WTC11 (cell line): ENCODE data around the gene PAIP1. TPM values are rescaled to one million over a fixed set of nuclear protein-coding genes. Genes with fewer than 3 reads are reported as not detected.
A peak's percentile ranks its signal among the peaks of the same experiment; 100 is the strongest.

Source experiments
- ATAC-seq: fragments of 200-7000 bp; cut with Tn5 transposase; 2 replicates; pipeline ENCODE4 v1.10.0; 2021; ENCODE audit warnings: mild to moderate bottlenecking, moderate library complexity
- CTCF ChIA-PET: fragments of 300-600 bp; sonication (Branson Sonifier 250); formaldehyde crosslinking; loops from one replicate; lab custom pipeline; 2021; ENCODE audit warnings: antibody characterized with exemption; lab: Charles Lee
- POLR2A ChIA-PET: fragments of 350-600 bp; sonication (Branson Sonifier 250); formaldehyde crosslinking; loops from one replicate; lab custom pipeline; 2021; ENCODE audit warnings: antibody characterized with exemption; lab: Charles Lee
- DNase-seq: peaks from one replicate; pipeline ENCODE4 v3.0.0; 2021; ENCODE audit warnings: low spot score
- H3K27ac Mint-ChIP-seq: 2 replicates; pipeline ENCODE4 v1.8.0; 2021; ENCODE audit warnings: mixed read lengths
- H3K27me3 Mint-ChIP-seq: 2 replicates; pipeline ENCODE4 v1.8.0; 2021; ENCODE audit warnings: low read depth, mild to moderate bottlenecking, moderate library complexity, mixed read lengths
- H3K36me3 Mint-ChIP-seq: 2 replicates; pipeline ENCODE4 v1.8.0; 2021; ENCODE audit warnings: mixed read lengths
- H3K4me1 Mint-ChIP-seq: 2 replicates; pipeline ENCODE4 v1.8.0; 2022; ENCODE audit warnings: mixed read lengths
- H3K4me3 Mint-ChIP-seq: 2 replicates; pipeline ENCODE4 v1.8.0; 2021; ENCODE audit warnings: mild to moderate bottlenecking, moderate library complexity, mixed read lengths
- H3K9me3 Mint-ChIP-seq: 2 replicates; pipeline ENCODE4 v1.8.0; 2021; ENCODE audit warnings: mixed read lengths
- CBFB ChIP-seq: sonication (generic); formaldehyde crosslinking; IDR thresholded peaks from 2 replicates; pipeline ENCODE4 v1.8.1; 2022; ENCODE audit warnings: mild to moderate bottlenecking, low read depth, missing genetic modification reagents
- CREM ChIP-seq: sonication (generic); formaldehyde crosslinking; IDR thresholded peaks from 2 replicates; pipeline ENCODE4 v1.8.1; 2022; ENCODE audit warnings: mild to moderate bottlenecking, missing genetic modification reagents, moderate library complexity
- E2F5 ChIP-seq: sonication (generic); formaldehyde crosslinking; IDR thresholded peaks from 2 replicates; pipeline ENCODE4 v1.8.1; 2022; ENCODE audit warnings: mild to moderate bottlenecking, moderate library complexity, missing genetic modification reagents
- FOXJ3 ChIP-seq: sonication (generic); formaldehyde crosslinking; IDR thresholded peaks from 2 replicates; pipeline ENCODE4 v1.9.0; 2021; ENCODE audit warnings: missing genetic modification reagents, mild to moderate bottlenecking, borderline replicate concordance
- FOXK1 ChIP-seq: sonication (generic); formaldehyde crosslinking; IDR thresholded peaks from 2 replicates; pipeline ENCODE4 v1.8.0; 2022; ENCODE audit warnings: mild to moderate bottlenecking, moderate library complexity, missing genetic modification reagents
- GTF2I ChIP-seq: fragments of 250-450 bp; sonication (Bioruptor Pico); conservative IDR thresholded peaks from 2 replicates; pipeline ENCODE4 v1.4.0; 2021; ENCODE audit warnings: mild to moderate bottlenecking
- HMGA2 ChIP-seq: fragments of 250-450 bp; sonication (Bioruptor Pico); IDR thresholded peaks from 2 replicates; pipeline ENCODE4 v1.4.0; 2021; ENCODE audit warnings: mild to moderate bottlenecking, moderate library complexity
- MAX ChIP-seq: sonication (generic); formaldehyde crosslinking; IDR thresholded peaks from 2 replicates; pipeline ENCODE4 v1.8.0; 2022; ENCODE audit warnings: mild to moderate bottlenecking, missing genetic modification reagents
- NFATC4 ChIP-seq: fragments of 250-450 bp; sonication (Bioruptor Pico); IDR thresholded peaks from 2 replicates; pipeline ENCODE4 v1.9.0; 2021; ENCODE audit warnings: mild to moderate bottlenecking
- NR1H2 ChIP-seq: sonication (generic); formaldehyde crosslinking; IDR thresholded peaks from 2 replicates; pipeline ENCODE4 v1.9.0; 2021; ENCODE audit warnings: mild to moderate bottlenecking, moderate library complexity, missing genetic modification reagents
- SMAD4 ChIP-seq: sonication (generic); formaldehyde crosslinking; IDR thresholded peaks from 2 replicates; pipeline ENCODE4 v1.8.0; 2022; ENCODE audit warnings: mild to moderate bottlenecking, missing genetic modification reagents
- SOX15 ChIP-seq: fragments of 250-450 bp; sonication (Bioruptor Pico); IDR thresholded peaks from 2 replicates; pipeline ENCODE4 v1.9.0; 2021; ENCODE audit warnings: mild to moderate bottlenecking
- TEAD4 ChIP-seq: sonication (generic); formaldehyde crosslinking; IDR thresholded peaks from 2 replicates; pipeline ENCODE4 v1.8.0; 2022; ENCODE audit warnings: mild to moderate bottlenecking, missing genetic modification reagents
- TP53 ChIP-seq: sonication (generic); formaldehyde crosslinking; IDR thresholded peaks from 2 replicates; pipeline ENCODE4 v1.8.1; 2023; ENCODE audit warnings: mild to moderate bottlenecking, missing genetic modification reagents
- ZNF512 ChIP-seq: sonication (generic); formaldehyde crosslinking; IDR thresholded peaks from 2 replicates; pipeline ENCODE4 v1.8.1; 2022; ENCODE audit warnings: missing genetic modification reagents, borderline replicate concordance
- total RNA-seq: library from RNA; stranded (reverse); gene quantifications from 3 replicates; pipeline ENCODE4 v1.2.3, GENCODE V29; 2021
- TF ChIP-seq, protein P1 (sequence below): sonication (generic); formaldehyde crosslinking; IDR thresholded peaks from 2 replicates; pipeline ENCODE4 v1.8.1; 2023; ENCODE audit warnings: mild to moderate bottlenecking, moderate library complexity, missing genetic modification reagents
- TF ChIP-seq, protein P2 (sequence below): sonication (generic); formaldehyde crosslinking; IDR thresholded peaks from 2 replicates; pipeline ENCODE4 v1.8.0; 2022; ENCODE audit warnings: missing genetic modification reagents
- TF ChIP-seq, protein P3 (sequence below): fragments of 250-450 bp; sonication (Bioruptor Pico); conservative IDR thresholded peaks from 2 replicates; pipeline ENCODE4 v1.9.0; 2021; ENCODE audit warnings: mild to moderate bottlenecking

The PAIP1 gene
- total RNA-seq, 1 experiment from 2014 or later = 82.5 TPM

GRCh38 chr5:43486353-43486752 lies 70.5 kb downstream of the PAIP1 start:
- H3K9me3 Mint-ChIP-seq = no peaks in the 10 kb centered on the region
- peaks cover 4% of the 10 kb centered on the region for H3K36me3 Mint-ChIP-seq
- no peaks in the 10 kb centered on the region for H3K27me3 Mint-ChIP-seq
- TF ChIP-seq HMGA2 (no peak), GTF2I (CRISPR knock-in tag) (no peak)
- H3K4me3 Mint-ChIP-seq = no peak overlapping the region
- DNase-seq (no peak), ATAC-seq (no peak)
- ChIA-PET CTCF (no interaction called here), POLR2A (no interaction called here)
- H3K4me1 Mint-ChIP-seq = peaks cover 9% of the 10 kb centered on the region
- H3K27ac Mint-ChIP-seq = no peak overlapping the region

- Mint-ChIP-seq H3K27ac (no peak overlapping the region; the same call in 1 of the 2 replicates), H3K4me1 (peaks cover 9% of the 10 kb centered on the region), H3K4me3 (no peak overlapping the region), H3K27me3 (no peaks in the 10 kb centered on the region), H3K9me3 (no peaks in the 10 kb centered on the region), H3K36me3 (peaks cover 2% of the 10 kb centered on the region)
- CTCF ChIA-PET = interaction anchor here (0.9 to 2.5 kb wide), 3 partner anchors 15 to 96 kb away, joined by 3 to 31 read pairs (median 7); partner anchors contain the start of gene C5orf34
- TF ChIP-seq TEAD4 = no peak
- TF ChIP-seq, protein P1, sequence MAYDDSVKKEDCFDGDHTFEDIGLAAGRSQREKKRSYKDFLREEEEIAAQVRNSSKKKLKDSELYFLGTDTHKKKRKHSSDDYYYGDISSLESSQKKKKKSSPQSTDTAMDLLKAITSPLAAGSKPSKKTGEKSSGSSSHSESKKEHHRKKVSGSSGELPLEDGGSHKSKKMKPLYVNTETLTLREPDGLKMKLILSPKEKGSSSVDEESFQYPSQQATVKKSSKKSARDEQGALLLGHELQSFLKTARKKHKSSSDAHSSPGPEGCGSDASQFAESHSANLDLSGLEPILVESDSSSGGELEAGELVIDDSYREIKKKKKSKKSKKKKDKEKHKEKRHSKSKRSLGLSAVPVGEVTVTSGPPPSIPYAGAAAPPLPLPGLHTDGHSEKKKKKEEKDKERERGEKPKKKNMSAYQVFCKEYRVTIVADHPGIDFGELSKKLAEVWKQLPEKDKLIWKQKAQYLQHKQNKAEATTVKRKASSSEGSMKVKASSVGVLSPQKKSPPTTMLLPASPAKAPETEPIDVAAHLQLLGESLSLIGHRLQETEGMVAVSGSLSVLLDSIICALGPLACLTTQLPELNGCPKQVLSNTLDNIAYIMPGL (CRISPR knock-in tag) = no peak
- DNase-seq (no peak), ATAC-seq (no peak)
- POLR2A ChIA-PET = no interaction called here
Observed at GRCh38 chr5:43485406-43485805, 71.5 kb downstream of the PAIP1 start.

GRCh38 chr5:43484106-43484849 lies 72.6 kb downstream of the PAIP1 start:
- ATAC-seq (peak; percentile 73), DNase-seq (peak; percentile 82)
- Mint-ChIP-seq H3K27me3 (no peaks in the 10 kb centered on the region), H3K36me3 (peaks cover 2% of the 10 kb centered on the region), H3K9me3 (no peaks in the 10 kb centered on the region), H3K4me3 (peak overlapping the region; percentile 98), H3K27ac (peak overlapping the region; percentile 100), H3K4me1 (peaks cover 9% of the 10 kb centered on the region)
- POLR2A ChIA-PET = interaction anchor here (0.6 to 2.0 kb wide), 15 partner anchors 15 to 420 kb away, joined by 3 to 17 read pairs (median 5); partner anchors contain the start of genes C5orf34, HMGCS1, NNT and ZNF131
- CTCF ChIA-PET = interaction anchor here (0.5 to 2.5 kb wide), 57 partner anchors 8 to 970 kb away, joined by 3 to 31 read pairs (median 4); partner anchors contain the start of genes C5orf34, CCL28, HMGCS1 and NIM1K
- TF ChIP-seq, protein P2, sequence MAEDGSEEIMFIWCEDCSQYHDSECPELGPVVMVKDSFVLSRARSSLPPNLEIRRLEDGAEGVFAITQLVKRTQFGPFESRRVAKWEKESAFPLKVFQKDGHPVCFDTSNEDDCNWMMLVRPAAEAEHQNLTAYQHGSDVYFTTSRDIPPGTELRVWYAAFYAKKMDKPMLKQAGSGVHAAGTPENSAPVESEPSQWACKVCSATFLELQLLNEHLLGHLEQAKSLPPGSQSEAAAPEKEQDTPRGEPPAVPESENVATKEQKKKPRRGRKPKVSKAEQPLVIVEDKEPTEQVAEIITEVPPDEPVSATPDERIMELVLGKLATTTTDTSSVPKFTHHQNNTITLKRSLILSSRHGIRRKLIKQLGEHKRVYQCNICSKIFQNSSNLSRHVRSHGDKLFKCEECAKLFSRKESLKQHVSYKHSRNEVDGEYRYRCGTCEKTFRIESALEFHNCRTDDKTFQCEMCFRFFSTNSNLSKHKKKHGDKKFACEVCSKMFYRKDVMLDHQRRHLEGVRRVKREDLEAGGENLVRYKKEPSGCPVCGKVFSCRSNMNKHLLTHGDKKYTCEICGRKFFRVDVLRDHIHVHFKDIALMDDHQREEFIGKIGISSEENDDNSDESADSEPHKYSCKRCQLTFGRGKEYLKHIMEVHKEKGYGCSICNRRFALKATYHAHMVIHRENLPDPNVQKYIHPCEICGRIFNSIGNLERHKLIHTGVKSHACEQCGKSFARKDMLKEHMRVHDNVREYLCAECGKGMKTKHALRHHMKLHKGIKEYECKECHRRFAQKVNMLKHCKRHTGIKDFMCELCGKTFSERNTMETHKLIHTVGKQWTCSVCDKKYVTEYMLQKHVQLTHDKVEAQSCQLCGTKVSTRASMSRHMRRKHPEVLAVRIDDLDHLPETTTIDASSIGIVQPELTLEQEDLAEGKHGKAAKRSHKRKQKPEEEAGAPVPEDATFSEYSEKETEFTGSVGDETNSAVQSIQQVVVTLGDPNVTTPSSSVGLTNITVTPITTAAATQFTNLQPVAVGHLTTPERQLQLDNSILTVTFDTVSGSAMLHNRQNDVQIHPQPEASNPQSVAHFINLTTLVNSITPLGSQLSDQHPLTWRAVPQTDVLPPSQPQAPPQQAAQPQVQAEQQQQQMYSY (CRISPR knock-in tag) = 0 out of 2 replicates have a peak, but pooled peaks have one; percentile 1
- TF ChIP-seq FOXK1 (CRISPR knock-in tag) (peak; percentile 12; the same call in 1 of the 2 replicates), NR1H2 (CRISPR knock-in tag) (no peak), SMAD4 (no peak), FOXJ3 (no peak), CBFB (CRISPR knock-in tag) (no peak), E2F5 (no peak), TP53 (CRISPR knock-in tag) (no peak), ZNF512 (CRISPR knock-in tag) (no peak), NFATC4 (no peak), MAX (CRISPR knock-in tag) (peak; percentile 47; the same call in 1 of the 2 replicates), CREM (CRISPR knock-in tag) (no peak; the same call in 1 of the 2 replicates), TEAD4 (no peak), SOX15 (CRISPR knock-in tag) (no peak)
- TF ChIP-seq, protein P3, sequence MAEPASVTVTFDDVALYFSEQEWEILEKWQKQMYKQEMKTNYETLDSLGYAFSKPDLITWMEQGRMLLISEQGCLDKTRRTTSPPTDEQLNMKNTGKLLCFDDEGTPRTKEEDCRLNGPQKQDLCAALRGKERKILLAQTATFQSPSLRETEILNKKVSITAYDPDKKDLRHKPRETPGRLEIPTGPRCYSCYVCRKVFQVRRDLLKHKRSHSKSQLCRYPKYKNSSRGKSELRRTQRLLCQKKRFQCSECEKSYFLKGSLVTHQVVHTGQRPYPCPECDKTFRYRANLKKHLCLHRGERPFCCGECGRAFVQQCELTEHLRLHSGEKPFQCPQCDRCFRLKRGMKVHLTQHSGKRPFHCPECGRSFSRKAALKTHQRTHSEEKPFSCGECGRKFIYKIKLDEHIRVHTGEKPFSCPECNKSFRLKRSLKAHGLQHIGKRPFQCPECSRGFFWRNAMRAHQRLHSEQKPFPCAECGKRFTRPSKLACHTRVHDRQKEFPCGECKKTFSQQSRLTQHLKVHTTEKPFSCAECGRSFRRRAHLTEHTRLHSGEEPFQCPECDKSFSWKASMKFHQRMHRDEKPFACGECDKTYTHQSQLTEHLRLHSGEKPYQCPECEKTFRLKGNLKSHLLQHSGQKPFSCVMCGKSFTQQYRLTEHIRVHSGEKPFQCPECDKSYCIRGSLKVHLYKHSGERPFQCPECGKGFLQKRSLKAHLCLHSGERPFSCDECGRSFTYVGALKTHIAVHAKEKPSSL = no peak
- TF ChIP-seq, protein P1 (CRISPR knock-in tag) = peak; percentile 88
